Adrenal gland (tissue), 12 donors: Measurements from ENCODE around the gene ABHD11. TPM values are rescaled to one million over a fixed set of nuclear protein-coding genes. Genes with fewer than 3 reads are reported as not detected.

Experiments
- DNase-seq, 7 donors: peaks; one replicate each; pipeline ENCODE4 v3.0.0-alpha.2; 2019 to 2020
- H3K27ac ChIP-seq, 5 donors: fragments of 200-600 bp; sonication (generic) in 4 of 5; 1 replicate in 3 of 5; 2 replicates in 2 of 5; pipeline versions ENCODE4 v1.5.1 to v1.8.0; 2016 to 2020; ENCODE audit warnings: mild to moderate bottlenecking in 1 of 5
- H3K27me3 ChIP-seq: fragments of 200-600 bp; 2 replicates; pipeline ENCODE4 v1.8.0; 2021
- H3K36me3 ChIP-seq, 2 donors: fragments of 200-600 bp; replicated peaks in 1 of 2; 1 replicate in 1 of 2; 2 replicates in 1 of 2; pipeline versions ENCODE4 v1.5.1 to v1.8.0; 2018 to 2022
- H3K4me1 ChIP-seq, 2 donors: fragments of 200-600 bp; replicated peaks in 1 of 2; 1 replicate in 1 of 2; 2 replicates in 1 of 2; pipeline versions ENCODE4 v1.5.1 to v1.8.0; 2018 to 2021
- H3K4me3 ChIP-seq, 4 donors: fragments of 200-600 bp; sonication (generic) in 3 of 4; one replicate each; pipeline ENCODE4 v1.5.1; 2016 to 2018
- H3K9me3 ChIP-seq, 3 donors: fragments of 200-600 bp; sonication (generic) in 1 of 3; replicated peaks in 1 of 3; 1 replicate in 2 of 3; 2 replicates in 1 of 3; pipeline versions ENCODE4 v1.5.1 to v1.8.0; 2016 to 2021
- POLR2A ChIP-seq, 2 donors: fragments of 450-650 bp; IDR thresholded peaks; one replicate each; pipeline ENCODE4 v1.6.1; 2017; ENCODE audit warnings: antibody characterized with exemption in 2 of 2, mild to moderate bottlenecking in 2 of 2, moderate library complexity in 1 of 2
- WGBS, 4 donors: extraction: QIAGEN DNeasy Blood & Tissue Kit in 2 of 4; methylation state at CpG; one replicate each; pipeline versions ENCODE4 v1.1.5 to v1.1.7; 2013 to 2017; 5-methylcytosine and 5-hydroxymethylcytosine counted together
- intact Hi-C, 2 donors: fragments of 100-400 bp; cut with DNase I; formaldehyde crosslinking; loops; one replicate each; pipeline versions ENCODE4 v1.14.1 to v1.15.0; 2022 to 2023
- polyA plus RNA-seq, 3 donors: library from polyadenylated mRNA; stranded (reverse); fragments of 200-250 nt in 2 of 3; fragments of 350-450 nt in 1 of 3; fragmentation: Illumina TruSeq in 1 of 3; extraction: RNeasy Lipid Tissue Mini Kit (QIAGEN cat#74804) in 1 of 3; gene quantifications; one replicate each; pipeline ENCODE4 v1.2.3, GENCODE V29; 2013 to 2014
- total RNA-seq, 9 donors: library from RNA; depleted of rRNA in 4 of 9; stranded (reverse); fragments of >200 nt in 4 of 9; fragments of 120-200 nt in 1 of 9; fragmentation: NEBNext Ultra II Directional in 1 of 9; extraction: Animal tissue kit (Norgen Biotek cat#: 25700) in 1 of 9; gene quantifications; one replicate each; pipeline versions ENCODE4 v1.1.0 to v1.2.4, GENCODE V29; 2013 to 2023
- TF ChIP-seq, protein P1 (sequence below), 6 experiments: fragments of 450-650 bp in 4 of 6; fragments of 200-600 bp in 2 of 6; sonication (generic) in 1 of 6; IDR thresholded peaks; 1 replicate in 5 of 6; 2 replicates in 1 of 6; pipeline versions ENCODE4 v1.5.1 to v1.8.0; 2016 to 2021; ENCODE audit warnings: antibody characterized with exemption in 6 of 6, mild to moderate bottlenecking in 2 of 6, moderate library complexity in 1 of 6
- donor health status: healthy with polysubstance abuse.
- donor health status: Bipolar disorder and iron deficiency.
- donor health status: DM: yes; HTN: yes; CAD: no.
- donor health status: DM: no; HTN: no; CAD: no.
- donor health status: DM: no; HTN: no; CAD: no.
- donor health status: DM: yes; HTN: yes; CAD: no.

Gene ABHD11
- total and polyA plus RNA-seq, 12 donors, result 13.0 to 41.6 (median 18.4) TPM

DNA sequence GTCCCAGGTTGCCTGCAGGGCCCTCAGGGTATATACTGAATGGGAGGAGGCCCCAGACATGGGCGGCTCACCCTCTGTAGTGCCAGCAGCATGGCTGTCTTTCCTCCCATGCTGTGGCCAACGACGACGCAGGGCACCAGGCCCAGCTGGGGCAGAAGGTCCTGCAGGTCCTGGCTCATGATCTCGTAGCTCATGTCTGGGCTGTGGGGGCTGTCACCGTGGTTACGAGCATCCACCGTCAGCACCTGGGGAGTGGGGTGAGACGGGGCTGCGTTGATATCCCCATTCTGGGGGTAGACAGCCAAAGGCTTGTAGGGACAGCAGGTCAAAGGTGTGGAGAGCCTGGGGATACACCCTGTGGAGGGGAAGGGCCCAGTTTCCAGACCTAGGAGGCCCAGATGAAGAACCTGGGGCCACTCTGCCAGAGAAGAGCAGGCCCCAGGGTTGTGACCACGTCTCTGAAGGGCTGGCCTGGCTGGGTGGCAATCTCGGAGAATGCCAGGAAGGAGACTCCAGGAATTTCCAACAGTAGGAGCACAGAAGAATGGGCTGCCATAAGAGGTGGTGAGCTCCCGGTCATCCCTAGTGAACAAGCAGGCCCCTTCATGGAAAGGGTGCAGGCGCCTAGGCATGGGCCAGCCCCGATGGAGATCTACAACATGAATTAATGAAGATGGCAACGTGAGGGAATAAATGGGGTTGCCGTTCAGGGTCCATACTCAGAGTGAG, 947 bp downstream of the ABHD11 start:
- peak in 1 of 7 donors; percentile 18 for DNase-seq
- peak overlapping the region in 2 of 5 donors; percentile 72 to 84 for H3K27ac ChIP-seq

DNA sequence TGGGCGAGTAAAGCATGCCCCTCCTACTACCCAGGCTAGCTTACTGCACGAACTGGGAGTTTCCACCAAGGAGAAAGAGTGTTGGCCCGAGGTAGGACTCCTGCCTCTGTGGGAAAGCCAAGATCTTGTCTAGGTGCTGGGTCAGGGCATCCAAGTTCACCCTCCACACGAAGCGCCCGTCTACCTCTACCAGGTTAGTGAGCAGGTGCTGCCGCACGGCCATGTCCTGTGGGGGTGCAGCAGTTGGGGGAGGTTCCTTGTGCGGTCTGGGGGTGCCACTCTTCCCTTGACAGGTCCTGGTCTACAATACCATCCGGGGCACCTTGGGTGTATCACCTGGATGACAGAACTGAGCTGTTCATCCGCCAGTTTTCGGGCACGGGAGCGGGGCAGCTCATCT, 1.7 kb downstream of the ABHD11 start:
- Histone ChIP-seq H3K27me3 (no peaks in the 10 kb centered on the region), H3K27ac (no peak overlapping the region), H3K4me3 (no peak overlapping the region), H3K4me1 (peaks cover 7 to 8% of the 10 kb centered on the region in 2 donors), H3K36me3 (peaks cover 0 to 7% of the 10 kb centered on the region in 2 donors), H3K9me3 (no peaks in the 10 kb centered on the region)
- intact Hi-C loops, result no loop called here
- WGBS, 4 donors, result 93 to 94% (median 93%) methylated on average over 8 to 14 of the region's 14 CpGs
- TF ChIP-seq POLR2A (IDR thresholded peaks at IDR 0.05), result no peak
- TF ChIP-seq, protein P1, sequence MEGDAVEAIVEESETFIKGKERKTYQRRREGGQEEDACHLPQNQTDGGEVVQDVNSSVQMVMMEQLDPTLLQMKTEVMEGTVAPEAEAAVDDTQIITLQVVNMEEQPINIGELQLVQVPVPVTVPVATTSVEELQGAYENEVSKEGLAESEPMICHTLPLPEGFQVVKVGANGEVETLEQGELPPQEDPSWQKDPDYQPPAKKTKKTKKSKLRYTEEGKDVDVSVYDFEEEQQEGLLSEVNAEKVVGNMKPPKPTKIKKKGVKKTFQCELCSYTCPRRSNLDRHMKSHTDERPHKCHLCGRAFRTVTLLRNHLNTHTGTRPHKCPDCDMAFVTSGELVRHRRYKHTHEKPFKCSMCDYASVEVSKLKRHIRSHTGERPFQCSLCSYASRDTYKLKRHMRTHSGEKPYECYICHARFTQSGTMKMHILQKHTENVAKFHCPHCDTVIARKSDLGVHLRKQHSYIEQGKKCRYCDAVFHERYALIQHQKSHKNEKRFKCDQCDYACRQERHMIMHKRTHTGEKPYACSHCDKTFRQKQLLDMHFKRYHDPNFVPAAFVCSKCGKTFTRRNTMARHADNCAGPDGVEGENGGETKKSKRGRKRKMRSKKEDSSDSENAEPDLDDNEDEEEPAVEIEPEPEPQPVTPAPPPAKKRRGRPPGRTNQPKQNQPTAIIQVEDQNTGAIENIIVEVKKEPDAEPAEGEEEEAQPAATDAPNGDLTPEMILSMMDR (IDR thresholded peaks at IDR 0.05), result no peak
- peak in 1 of 7 donors; percentile 13 for DNase-seq

More for the DNA sequence above, 947 bp downstream of the ABHD11 start:
- Histone ChIP-seq H3K9me3 (no peaks in the 10 kb centered on the region), H3K4me1 (peaks cover 7 to 8% of the 10 kb centered on the region in 2 donors), H3K4me3 (peak overlapping the region in 3 of 4 donors; percentile 63 to 78 (median 75)), H3K36me3 (peaks cover 0 to 7% of the 10 kb centered on the region in 2 donors), H3K27me3 (no peaks in the 10 kb centered on the region)
- no peak for TF ChIP-seq POLR2A (IDR thresholded peaks at IDR 0.05)
- TF ChIP-seq, protein P1 (IDR thresholded peaks at IDR 0.05), result no peak
- 72 to 80% (median 75%) methylated on average over 13 to 17 of the region's 17 CpGs for WGBS, 4 donors
- intact Hi-C loops, result no loop called here

DNA sequence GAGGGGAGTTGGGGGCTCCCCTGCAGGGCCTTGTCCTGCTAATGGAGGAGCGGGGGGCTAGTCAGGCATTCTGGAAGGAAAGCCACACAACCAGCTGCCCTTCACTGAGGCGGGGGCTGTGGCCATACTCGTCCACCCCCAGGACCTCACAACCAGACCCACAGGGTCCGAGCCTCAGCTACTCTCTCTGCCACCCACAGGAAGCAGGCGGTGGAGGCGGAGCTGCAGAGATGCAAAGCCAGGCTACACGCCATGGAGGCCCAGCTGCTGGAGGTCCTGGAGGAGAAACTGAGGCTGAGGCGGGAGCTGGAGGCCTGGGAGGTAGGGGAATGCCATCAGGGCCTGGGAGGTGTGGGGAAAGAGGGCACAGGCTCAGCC, 3.1 kb downstream of the ABHD11 start:
- Histone ChIP-seq H3K4me3 (no peak overlapping the region), H3K27me3 (no peaks in the 10 kb centered on the region), H3K4me1 (peaks cover 7 to 8% of the 10 kb centered on the region in 2 donors), H3K9me3 (no peaks in the 10 kb centered on the region), H3K36me3 (peaks cover 0 to 7% of the 10 kb centered on the region in 2 donors), H3K27ac (peak overlapping the region in 1 of 5 donors; percentile 79)
- DNase-seq, result no peak
- WGBS, 4 donors, result 91 to 96% (median 95%) methylated on average over 7 to 8 of the region's 8 CpGs
- TF ChIP-seq, protein P1 (IDR thresholded peaks at IDR 0.05), result no peak
- TF ChIP-seq POLR2A (IDR thresholded peaks at IDR 0.05), result no peak
- intact Hi-C loops, result no loop called here

DNA sequence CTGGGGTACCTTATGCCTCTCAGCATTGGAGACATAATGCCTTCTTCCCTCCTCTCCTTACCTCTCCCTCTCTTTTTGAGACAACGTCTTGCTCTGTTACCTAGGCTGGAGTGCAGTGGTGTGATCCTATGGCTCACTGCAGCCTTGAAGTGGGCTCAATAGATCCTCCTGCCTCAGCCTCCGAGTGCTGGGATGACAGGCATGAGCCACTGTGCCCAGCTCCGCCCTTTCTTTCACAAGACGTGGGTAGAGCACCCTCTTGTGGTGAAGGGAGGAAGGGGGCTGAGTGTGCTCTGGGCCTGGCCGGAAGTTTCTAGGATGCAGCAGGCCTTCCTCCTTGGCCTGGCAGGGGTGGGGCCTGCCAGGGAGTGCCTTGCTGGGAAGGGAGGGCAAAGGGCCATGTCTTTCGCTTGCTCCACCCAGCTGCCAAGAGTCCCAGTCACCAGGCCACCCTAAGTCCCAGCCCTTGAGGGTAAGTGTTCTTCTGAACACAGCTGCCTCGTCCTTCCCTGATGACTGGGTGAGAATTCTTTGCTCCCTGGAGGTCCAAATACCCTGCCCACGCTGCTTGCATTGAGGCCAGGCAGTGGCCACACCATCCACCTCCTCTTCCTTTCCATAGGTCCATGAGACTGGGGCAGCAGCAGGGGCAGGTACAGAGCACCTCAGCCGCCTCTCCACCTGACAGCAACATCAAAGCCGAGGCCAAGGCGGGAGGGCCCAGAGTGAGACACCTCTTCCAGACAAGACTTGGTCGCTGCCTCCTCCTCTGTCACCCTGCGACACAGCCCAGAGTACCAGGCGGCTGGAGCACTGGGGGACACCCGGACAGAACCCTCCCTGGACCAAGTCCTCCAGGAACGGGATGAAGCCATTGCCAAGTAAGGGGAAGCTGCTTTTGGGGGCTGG, 3.7 kb downstream of the ABHD11 start:
- 55 to 67% (median 61%) methylated on average over 13 to 16 of the region's 16 CpGs for WGBS, 4 donors
- Histone ChIP-seq H3K4me1 (peaks cover 7 to 8% of the 10 kb centered on the region in 2 donors), H3K4me3 (no peak overlapping the region), H3K27me3 (no peaks in the 10 kb centered on the region), H3K36me3 (peaks cover 0 to 7% of the 10 kb centered on the region in 2 donors), H3K9me3 (no peaks in the 10 kb centered on the region), H3K27ac (peak overlapping the region in 2 of 5 donors; percentile 49 to 79)
- intact Hi-C loops, result no loop called here
- TF ChIP-seq POLR2A (IDR thresholded peaks at IDR 0.05), result no peak
- TF ChIP-seq, protein P1 (IDR thresholded peaks at IDR 0.05), result peak; percentile 70 to 93 (median 77)
- peak; percentile 71 to 92 (median 82) for DNase-seq
